SH-SY5Y (cell line): ENCODE measurements around the gene LRRC27.

Experiments used
- GATA2 ChIP-seq: IDR thresholded peaks from 2 replicates; pipeline ENCODE4 v1.6.1; 2011; ENCODE audit warnings: mild to moderate bottlenecking, low read depth, low read length
- GATA3 ChIP-seq: IDR thresholded peaks from 2 replicates; pipeline ENCODE4 v1.6.1; 2011; ENCODE audit warnings: low read depth, mild to moderate bottlenecking, low read length, moderate library complexity

The LRRC27 gene

DNA sequence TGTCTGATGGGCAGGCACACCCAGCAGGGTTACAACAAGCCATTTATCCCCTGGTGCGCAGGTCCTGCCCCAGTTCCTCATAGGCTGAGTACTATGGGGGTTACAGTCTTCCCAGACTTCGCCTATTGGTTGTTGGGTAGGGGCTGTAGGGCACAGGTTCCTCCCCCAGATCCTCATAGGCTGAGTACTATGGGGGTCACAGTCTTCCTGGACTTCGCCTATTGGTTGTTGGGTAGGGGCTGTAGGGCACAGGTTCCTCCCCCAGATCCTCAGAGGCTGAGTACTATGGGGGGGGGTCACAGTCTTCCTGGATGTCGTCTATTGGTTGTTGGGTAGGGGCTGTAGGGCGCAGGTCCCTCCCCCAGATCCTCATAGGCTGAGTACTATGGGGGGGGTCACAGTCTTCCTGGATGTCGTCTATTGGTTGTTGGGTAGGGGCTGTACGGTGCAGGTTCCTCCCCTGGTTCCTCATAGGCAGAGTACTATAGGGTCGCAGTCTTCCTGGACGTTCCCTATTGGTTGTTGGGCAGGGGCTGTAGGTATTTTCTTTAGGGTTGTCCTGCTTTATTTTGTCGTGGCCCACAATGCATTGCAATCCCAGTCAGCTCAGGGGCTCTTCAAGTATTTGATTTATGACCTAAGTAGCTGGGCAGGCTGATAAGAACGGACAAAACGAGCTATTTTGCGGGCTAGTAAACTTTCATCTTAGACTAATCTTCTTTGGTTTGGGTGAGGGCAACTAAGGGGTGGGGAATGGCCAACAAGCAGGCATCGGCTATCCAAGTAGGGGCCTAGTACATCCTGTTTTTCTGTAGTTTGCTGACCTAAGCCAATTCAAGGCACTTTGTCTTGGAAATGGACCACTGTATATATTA lies 3.4 kb downstream of the LRRC27 start:
- TF ChIP-seq GATA3, result no peak
- TF ChIP-seq GATA2, result no peak

DNA sequence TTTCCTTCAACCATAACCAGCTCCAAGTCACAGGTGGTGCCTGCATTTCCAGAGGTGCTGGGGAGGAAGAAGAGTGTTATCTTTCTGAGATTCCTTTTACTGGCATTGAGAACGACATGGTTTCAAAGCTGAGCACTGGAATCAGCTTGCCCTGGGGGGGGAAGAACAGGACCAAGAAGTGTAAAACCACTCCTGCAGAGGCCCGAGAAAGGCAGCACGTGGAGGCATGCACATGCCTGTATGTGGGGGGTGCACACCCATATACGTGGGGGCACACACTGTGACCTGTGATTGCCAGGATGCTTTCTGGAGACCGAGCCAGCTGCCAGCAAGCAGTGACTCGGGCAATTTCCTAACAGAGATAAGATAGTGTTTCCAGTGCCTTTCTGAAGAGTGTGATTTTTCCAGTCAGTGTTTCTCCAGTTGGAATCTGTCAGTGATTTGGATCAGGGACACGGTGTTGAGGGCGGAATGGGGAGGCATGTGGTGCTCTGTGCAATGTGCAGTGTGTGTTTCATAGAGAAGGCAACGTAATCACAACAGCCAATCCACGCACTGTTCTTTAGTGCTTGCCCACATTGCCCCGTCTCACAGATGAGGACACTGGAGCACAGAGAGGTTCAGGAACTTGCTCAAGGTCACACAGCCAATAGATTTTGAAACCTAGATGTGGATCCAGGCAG lies 4.2 kb downstream of the LRRC27 start:
- TF ChIP-seq GATA2 (no peak), GATA3 (no peak)

- no peak for TF ChIP-seq GATA3
- TF ChIP-seq GATA2, result no peak
Observed at GRCh38 chr10:132336919-132337407, 5.0 kb downstream of the LRRC27 start.

DNA sequence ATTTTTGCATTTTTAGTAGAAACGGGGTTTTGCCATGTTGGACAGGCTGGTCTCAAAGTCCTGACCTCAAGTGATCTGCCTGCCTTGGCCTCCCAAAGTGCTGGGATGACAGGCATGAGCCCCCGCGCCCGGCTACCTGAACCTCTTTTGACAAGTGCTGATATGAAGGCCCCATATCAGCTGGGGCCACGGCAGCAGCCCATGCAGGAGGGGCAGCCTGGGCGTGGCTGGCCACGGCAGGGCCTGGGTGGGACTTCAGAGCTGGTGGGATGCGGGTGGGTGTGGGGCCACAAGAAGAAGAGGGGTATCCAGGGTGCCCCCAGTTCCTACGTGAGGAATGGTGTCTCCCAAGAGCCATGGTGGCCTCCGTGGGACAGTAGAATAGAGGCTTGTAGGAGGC lies 6.9 kb downstream of the LRRC27 start:
- TF ChIP-seq GATA3 (no peak), GATA2 (no peak)

DNA sequence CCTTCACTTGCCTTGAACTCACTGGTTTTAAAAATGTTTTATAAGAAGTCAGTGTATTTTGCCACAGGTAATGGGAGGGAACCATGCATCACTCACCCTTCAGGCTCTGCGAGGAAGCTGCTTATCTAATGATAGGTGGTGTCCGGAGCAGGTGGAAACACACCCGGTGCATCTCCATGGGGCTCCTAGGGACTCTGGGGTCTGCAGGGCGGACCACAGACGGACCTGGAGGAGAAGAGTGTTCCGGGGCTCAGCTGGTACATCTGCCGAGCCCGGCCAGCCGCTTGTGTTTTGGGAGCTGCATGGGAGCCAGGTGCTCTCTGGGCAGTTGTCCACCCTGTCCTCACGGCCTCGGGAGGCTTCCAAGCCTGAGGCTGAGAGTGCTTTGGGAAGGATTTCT lies 7.3 kb downstream of the LRRC27 start:
- TF ChIP-seq GATA3 (no peak), GATA2 (no peak)

- TF ChIP-seq GATA2, result no peak
- no peak for TF ChIP-seq GATA3
Observed at GRCh38 chr10:132341017-132341416, 9.0 kb downstream of the LRRC27 start.

- TF ChIP-seq GATA3, result no peak
- no peak for TF ChIP-seq GATA2
Observed at GRCh38 chr10:132341781-132342180, 9.8 kb downstream of the LRRC27 start.

DNA sequence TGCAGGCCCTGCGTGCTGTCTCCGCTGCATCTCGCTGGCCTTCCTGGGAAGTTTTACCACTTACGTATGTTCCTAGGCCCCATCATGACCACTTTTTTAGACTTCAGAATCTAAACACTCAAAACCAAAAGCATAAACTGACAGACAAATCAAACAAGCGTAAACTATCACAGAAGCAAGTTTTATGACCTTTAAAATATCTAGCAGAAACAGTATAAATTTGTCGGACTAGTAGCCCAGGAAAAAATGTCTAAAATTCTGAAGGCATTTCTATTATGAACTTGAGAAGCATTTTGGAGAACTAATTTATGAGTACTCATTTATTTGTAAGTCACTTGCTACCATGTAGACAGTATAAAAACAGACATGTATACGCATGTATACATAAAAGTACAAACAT lies 10.6 kb downstream of the LRRC27 start:
- no peak for TF ChIP-seq GATA3
- TF ChIP-seq GATA2, result no peak

GRCh38 chr10:132344386-132344785 lies 12.4 kb downstream of the LRRC27 start:
- TF ChIP-seq GATA2 (no peak), GATA3 (no peak)

- no peak for TF ChIP-seq GATA2
Observed at GRCh38 chr10:132345345-132345744, 13.4 kb downstream of the LRRC27 start.

DNA sequence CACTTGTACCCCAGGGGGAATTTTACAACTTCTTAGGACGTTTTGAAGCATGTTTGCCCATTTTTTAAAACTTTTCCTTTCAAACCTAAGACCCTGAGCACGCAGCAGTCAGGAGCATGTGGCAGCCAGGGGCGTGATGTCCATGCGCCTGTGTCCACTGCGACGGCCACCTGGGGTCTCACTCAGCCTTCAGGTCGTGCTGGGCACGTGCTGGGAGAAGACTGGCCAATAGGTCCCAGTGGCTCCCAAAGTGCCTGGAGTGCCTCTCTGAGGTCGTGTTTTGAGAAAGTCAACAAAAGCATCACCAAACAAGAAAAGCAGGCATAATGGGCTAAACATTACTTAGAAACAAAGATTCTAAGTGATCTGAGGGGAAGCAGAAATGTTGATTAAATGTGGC lies 14.8 kb downstream of the LRRC27 start:
- TF ChIP-seq GATA3 (no peak), GATA2 (no peak)

- TF ChIP-seq GATA3 (no peak), GATA2 (no peak)
Observed at GRCh38 chr10:132347211-132347930, 15.4 kb downstream of the LRRC27 start.

- TF ChIP-seq GATA2 (no peak), GATA3 (no peak)
Observed at GRCh38 chr10:132347931-132348267, 15.9 kb downstream of the LRRC27 start.

GRCh38 chr10:132349766-132350165 lies 17.8 kb downstream of the LRRC27 start:
- no peak for TF ChIP-seq GATA3
- no peak for TF ChIP-seq GATA2

GRCh38 chr10:132350391-132350790 lies 18.4 kb downstream of the LRRC27 start:
- TF ChIP-seq GATA2, result no peak
- TF ChIP-seq GATA3, result no peak

DNA sequence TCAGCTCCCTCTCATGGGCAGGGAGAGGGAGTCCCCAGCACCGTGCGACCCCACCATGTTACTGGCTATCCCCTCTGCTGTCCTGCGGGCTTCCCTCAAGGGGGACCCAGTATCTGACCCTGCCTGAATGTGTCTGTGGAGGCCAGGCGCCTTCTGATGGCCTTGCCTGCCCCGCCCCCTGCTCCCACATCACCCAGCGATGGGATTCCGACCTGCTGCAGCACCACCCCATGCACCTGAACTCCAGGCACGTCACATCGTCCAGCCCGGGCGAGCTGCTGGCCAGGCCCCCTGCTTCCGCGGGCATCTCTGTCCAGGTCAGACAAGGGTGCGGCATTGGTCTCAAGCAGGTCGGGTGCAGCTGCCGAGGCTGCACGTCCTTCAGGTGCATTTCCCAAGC lies 19.0 kb downstream of the LRRC27 start:
- TF ChIP-seq GATA2 (no peak), GATA3 (no peak)

DNA sequence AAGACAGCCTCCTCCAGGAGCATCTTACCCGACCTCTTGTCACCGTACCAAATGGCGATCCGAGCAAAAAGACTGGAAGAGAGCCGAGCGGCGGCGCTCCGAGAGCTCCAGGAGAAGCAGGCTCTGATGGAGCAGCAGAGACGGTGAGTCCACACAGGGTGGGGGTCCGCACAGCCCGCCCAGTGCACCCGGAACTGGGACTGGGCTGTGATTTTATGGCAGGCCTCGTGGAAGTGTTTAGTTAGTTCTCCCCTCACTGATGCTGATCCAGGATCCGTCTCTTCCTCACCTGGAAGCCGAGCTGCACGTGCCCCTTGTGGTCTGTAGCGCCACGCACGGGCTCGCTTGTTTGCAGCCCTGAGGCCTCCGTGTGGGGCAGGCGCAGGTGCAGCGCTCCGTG lies 19.6 kb downstream of the LRRC27 start:
- TF ChIP-seq GATA3 (no peak), GATA2 (no peak)
